Myometrial cell (primary cell): ENCODE results near the gene ZFR2. TPM values are rescaled to one million over a fixed set of nuclear protein-coding genes. Genes with fewer than 3 reads are reported as not detected.

Experiments used
- total RNA-seq: library from RNA; depleted of rRNA; stranded (reverse); fragments of >200 nt; gene quantifications from 2 replicates; pipeline ENCODE4 v1.2.3, GENCODE V29; 2015

The ZFR2 gene
- not detected in 2 replicates for total RNA-seq

GRCh38 chr19:3868770-3869456 is at the start of gene ZFR2:
ZFR2 (minus strand) TSS chr19:3869038; CDS start chr19:3869017, 21 bp downstream.

GRCh38 chr19:3880471-3881271 is 11.8 kb upstream of the ZFR2 start, which contains the start of gene ATCAY:
ATCAY (plus strand) TSS chr19:3880685; CDS start chr19:3885768, 5,083 bp downstream.

GRCh38 chr19:3785938-3786824 is 82.7 kb downstream of the ZFR2 start, which contains the start of gene MATK:
MATK (minus strand) TSS chr19:3786381; CDS start chr19:3785135, 1,246 bp downstream.

GRCh38 chr19:3771906-3772455 is 96.9 kb downstream of the ZFR2 start, which contains the start of gene RAX2:
RAX2 (minus strand) TSS chr19:3772228; CDS start chr19:3771742, 486 bp downstream.

GRCh38 chr19:3762501-3763459 is 106.1 kb downstream of the ZFR2 start, which contains the start of gene MRPL54:
MRPL54 (plus strand) TSS chr19:3762682; CDS start chr19:3762701, 19 bp downstream.

GRCh38 chr19:3761382-3762129 is 107.3 kb downstream of the ZFR2 start, which contains the start of gene APBA3:
APBA3 (minus strand) TSS chr19:3761692; CDS start chr19:3760264, 1,428 bp downstream.

Other genes starting within 250 kb of the ZFR2 start
- gene CACTIN, start 242.2 kb downstream of the ZFR2 start, total RNA-seq = 27.1 and 30.0 TPM in 2 replicates
- 33.4 and 38.1 TPM in 2 replicates for gene PIP5K1C, start 168.6 kb downstream of the ZFR2 start, total RNA-seq
- gene TJP3, start 160.7 kb downstream of the ZFR2 start, total RNA-seq = not detected in 2 replicates
- gene APBA3, start 107.3 kb downstream of the ZFR2 start, total RNA-seq = 20.8 and 27.5 TPM in 2 replicates
- 82.9 and 117 TPM in 2 replicates for gene MRPL54, start 106.4 kb downstream of the ZFR2 start, total RNA-seq
- not detected in 2 replicates for gene RAX2, start 96.8 kb downstream of the ZFR2 start, total RNA-seq
- gene MATK, start 82.7 kb downstream of the ZFR2 start, total RNA-seq = not detected in 2 replicates
- gene ATCAY, start 11.6 kb upstream of the ZFR2 start, total RNA-seq = 0.58 and 1.2 TPM in 2 replicates
- not detected in 2 replicates for gene NMRK2, start 64.0 kb upstream of the ZFR2 start, total RNA-seq
- gene DAPK3, start 102.1 kb upstream of the ZFR2 start, total RNA-seq = 108 and 111 TPM in 2 replicates
- gene EEF2, start 116.4 kb upstream of the ZFR2 start, total RNA-seq = 3,099 and 3,249 TPM in 2 replicates
- gene PIAS4, start 138.7 kb upstream of the ZFR2 start, total RNA-seq = 24.8 and 26.5 TPM in 2 replicates
- gene ZBTB7A, start 197.9 kb upstream of the ZFR2 start, total RNA-seq = 30.6 and 31.0 TPM in 2 replicates